GM12874 (cell line): ENCODE measurements around the gene PNO1.

Source experiments
- TF ChIP-seq, protein P1 (sequence below): IDR thresholded peaks from 2 replicates; pipeline ENCODE4 v1.5.1; 2011; ENCODE audit warnings: low read depth, mild to moderate bottlenecking, control low read depth, low read length, moderate library complexity; ENCODE audit not compliant: insufficient read depth

PNO1 gene

DNA sequence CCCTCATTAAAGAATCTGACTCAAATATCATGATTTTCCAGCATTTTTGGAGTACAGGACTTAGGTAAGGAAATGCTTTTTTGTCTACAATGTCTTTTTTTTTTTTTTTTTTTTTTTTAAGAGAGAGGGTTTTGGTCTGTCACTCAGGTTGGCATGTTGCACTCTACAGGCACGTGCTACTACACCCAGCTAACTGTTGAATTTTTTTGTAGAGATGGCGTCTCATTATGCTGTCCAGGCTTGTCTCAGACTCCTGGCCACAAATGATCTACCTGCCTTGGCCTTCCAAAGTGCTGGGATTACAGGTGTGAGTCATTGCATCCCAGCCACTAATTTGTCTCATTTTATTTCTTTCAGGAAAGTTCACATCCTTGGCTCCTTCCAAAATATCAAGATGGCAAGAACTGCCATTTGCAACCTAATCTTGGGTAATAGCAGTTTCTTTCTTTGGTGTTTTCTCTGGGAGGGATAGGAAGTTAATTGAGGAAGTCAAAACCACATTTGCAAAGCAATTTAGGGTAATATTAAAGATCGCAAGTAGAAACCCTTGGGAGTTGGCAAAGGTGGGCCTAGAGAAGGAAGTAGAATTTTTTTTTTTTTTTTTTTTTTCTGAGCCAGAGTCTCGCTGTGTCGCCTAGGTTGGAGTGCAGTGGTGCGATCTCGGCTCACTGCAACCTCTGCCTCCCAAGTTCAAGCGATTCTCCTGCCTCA, 15.5 kb downstream of the PNO1 start:
- TF ChIP-seq, protein P1, sequence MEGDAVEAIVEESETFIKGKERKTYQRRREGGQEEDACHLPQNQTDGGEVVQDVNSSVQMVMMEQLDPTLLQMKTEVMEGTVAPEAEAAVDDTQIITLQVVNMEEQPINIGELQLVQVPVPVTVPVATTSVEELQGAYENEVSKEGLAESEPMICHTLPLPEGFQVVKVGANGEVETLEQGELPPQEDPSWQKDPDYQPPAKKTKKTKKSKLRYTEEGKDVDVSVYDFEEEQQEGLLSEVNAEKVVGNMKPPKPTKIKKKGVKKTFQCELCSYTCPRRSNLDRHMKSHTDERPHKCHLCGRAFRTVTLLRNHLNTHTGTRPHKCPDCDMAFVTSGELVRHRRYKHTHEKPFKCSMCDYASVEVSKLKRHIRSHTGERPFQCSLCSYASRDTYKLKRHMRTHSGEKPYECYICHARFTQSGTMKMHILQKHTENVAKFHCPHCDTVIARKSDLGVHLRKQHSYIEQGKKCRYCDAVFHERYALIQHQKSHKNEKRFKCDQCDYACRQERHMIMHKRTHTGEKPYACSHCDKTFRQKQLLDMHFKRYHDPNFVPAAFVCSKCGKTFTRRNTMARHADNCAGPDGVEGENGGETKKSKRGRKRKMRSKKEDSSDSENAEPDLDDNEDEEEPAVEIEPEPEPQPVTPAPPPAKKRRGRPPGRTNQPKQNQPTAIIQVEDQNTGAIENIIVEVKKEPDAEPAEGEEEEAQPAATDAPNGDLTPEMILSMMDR = no peak

DNA sequence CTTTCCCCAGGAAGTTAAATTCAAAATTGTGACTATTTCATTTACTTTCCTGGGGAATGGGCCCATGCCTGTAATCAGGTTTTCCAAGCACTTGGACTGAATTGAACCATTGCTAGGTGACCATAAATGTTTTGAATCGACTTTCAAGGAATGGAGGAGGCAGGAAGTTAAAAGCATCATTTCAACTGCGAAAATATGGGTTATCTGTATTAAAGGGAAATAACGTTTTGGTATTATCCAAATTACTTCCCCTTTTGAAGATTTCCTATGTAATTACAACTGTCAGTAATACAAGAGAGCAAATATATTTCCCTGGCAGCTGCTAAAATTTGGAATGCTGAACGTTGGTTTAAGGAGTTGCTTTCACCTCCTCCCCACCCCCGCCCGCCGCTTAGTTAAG, 19.0 kb downstream of the PNO1 start:
- TF ChIP-seq, protein P1 = no peak

DNA sequence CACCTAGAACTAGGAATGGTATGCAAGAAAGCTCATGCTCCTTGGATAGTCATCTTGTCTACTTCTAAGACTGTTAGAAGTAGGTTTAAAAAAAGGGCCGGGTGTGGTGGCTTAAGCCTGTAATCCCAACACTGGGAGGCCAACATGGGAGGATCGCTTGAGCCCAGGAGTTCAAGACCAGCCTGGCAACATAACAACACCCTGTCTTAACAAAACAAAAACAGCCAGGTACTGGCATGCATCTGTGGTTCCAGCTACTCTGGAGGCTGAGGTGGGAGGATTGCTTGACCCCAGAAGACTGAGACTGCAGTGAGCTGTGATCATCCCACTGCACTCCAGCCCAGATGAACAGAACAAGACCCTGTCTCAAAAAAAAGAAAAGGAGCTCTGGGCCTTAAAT, 19.9 kb downstream of the PNO1 start:
- TF ChIP-seq, protein P1 = no peak

DNA sequence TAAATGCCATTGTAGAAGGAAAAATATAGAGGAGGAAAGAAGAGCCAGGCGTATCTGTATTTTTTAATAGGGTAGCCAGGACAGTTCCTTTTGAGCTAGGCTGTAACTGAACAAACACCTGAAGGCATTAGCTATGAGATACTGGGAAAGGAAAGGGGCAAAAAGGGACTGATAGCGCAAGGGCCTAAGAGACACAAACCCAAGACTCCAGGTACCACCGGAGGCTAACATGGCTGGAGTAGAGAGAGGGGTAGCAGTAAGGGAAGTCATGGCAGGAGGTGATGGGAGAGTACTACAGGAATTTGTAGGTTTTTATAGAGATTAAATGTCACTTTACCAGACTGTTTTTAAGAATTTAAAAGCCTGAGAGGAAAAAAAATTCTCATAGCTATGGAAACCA, 20.7 kb downstream of the PNO1 start:
- TF ChIP-seq, protein P1 = no peak

DNA sequence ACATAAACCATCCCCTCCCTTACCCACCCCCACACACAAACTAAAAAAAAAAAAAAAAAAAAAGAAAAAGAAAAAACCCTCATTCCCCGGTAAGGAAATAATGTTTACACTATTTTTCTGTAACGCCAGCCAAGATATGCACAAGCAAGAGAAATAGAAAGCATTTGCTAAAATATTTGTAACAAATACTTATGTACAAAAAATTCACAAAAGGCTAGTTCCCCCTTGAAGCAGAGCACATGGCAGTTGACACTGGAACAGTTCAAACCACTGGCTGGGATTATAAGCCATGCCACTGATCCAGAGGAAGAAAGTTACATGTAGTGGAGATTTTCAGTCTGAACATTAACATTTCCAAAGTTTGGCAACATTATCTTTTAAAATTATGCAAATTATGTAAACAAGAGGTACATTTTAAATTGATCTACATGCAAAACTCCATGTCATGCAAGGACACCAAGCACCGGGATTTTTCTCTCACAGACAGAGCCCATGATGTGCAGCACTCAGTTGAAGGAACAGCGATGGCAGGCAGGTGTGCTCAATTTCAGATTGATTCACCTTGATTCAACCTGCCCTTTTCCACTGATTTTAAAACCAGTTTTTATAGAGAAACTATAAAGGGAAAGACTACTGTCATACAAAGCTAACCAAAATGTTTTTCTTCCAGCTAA, 21.4 kb downstream of the PNO1 start:
- TF ChIP-seq, protein P1 = no peak

DNA sequence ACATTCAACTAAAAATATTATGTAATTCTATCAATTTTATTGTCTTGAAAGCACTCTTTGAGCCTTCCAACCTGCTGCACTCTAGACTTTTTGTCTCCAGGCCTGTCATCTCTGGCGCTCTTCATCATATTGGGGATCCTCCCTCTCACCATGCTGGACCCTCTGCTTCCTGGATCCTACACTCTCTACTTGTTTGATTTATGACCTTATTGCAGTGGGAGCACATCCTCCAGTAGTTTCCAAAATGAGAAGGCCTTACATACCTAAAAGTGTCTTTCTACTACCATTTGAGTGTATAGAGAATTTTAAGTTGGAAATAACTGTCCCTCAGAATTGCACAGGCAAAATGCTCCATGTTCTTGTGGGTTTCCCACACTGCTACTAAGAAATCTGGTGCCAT, 25.2 kb downstream of the PNO1 start:
- TF ChIP-seq, protein P1 = no peak

DNA sequence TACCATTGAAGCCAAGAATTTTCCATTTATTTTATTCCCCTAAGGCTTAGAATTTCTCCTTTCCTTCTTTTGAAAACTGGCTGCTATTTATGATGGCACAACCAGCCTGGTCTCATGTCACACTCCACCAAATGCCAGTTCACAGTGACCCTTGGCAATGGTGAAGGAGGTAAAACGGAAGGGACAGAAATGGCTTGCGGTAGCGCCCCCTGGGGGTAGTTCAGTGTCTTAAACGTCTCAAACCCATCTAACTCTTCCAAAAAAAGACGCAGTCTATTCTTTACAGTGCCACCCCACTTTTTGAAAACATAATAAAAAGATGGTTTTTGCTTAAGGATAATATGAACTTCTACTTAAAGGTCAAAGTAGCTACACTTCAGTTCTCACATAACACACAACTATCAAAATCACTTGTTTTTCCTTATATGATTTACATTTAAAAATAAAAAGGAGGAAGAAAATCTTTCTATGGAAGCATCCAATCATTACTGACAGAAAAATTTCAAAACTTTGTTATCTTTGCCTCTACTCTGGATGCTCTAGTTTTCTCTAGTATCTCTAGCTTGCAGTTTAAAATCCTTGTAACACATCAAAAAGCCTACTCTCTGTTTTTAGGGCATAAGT, 28.0 kb downstream of the PNO1 start:
- TF ChIP-seq, protein P1 = peak; percentile 74
